HepG2 (cell line): ENCODE data around the gene SKIC2. TPM values are rescaled to one million over a fixed set of nuclear protein-coding genes. Genes with fewer than 3 reads are reported as not detected.

Experiments
- CEBPG ChIP-seq: IDR thresholded peaks from 2 replicates; pipeline ENCODE4 v1.6.1; 2016
- EP300 ChIP-seq, 3 experiments: sonication (generic) in 1 of 3; formaldehyde crosslinking in 1 of 3; IDR thresholded peaks; 2 replicates each; pipeline versions ENCODE4 v1.5.1 to v1.6.1; 2011 to 2020; ENCODE audit warnings: low read depth in 2 of 3, low read length in 2 of 3, borderline replicate concordance in 1 of 3, improper control_type of control experiment in 1 of 3, mild to moderate bottlenecking in 1 of 3, missing genetic modification reagents in 1 of 3, moderate library complexity in 1 of 3
- FOXP1 ChIP-seq, 2 experiments: fragments of 450-650 bp in 1 of 2; IDR thresholded peaks; 2 replicates each; pipeline ENCODE4 v1.6.1; 2017 to 2018; ENCODE audit warnings: antibody characterized with exemption in 1 of 2
- GATAD2A ChIP-seq: IDR thresholded peaks from 2 replicates; pipeline ENCODE4 v1.6.1; 2016
- HINFP ChIP-seq: sonication (generic); formaldehyde crosslinking; IDR thresholded peaks from 2 replicates; pipeline ENCODE4 v1.4.0; 2020; ENCODE audit warnings: low read depth, mild to moderate bottlenecking, missing genetic modification reagents
- HOXA5 ChIP-seq: sonication (generic); formaldehyde crosslinking; IDR thresholded peaks from 2 replicates; pipeline ENCODE4 v1.4.0; 2020; ENCODE audit warnings: missing genetic modification reagents
- PRDM10 ChIP-seq: sonication (generic); formaldehyde crosslinking; IDR thresholded peaks from 2 replicates; pipeline ENCODE4 v1.4.0; 2020; ENCODE audit warnings: low read depth, missing genetic modification reagents
- SAP130 ChIP-seq: IDR thresholded peaks from 2 replicates; pipeline ENCODE4 v1.6.1; 2016; ENCODE audit warnings: low read depth
- SOX13 ChIP-seq, 3 experiments: fragments of 450-650 bp in 1 of 3; sonication (generic) in 1 of 3; formaldehyde crosslinking in 1 of 3; IDR thresholded peaks in 2 of 3; conservative IDR thresholded peaks in 1 of 3; 2 replicates each; pipeline versions ENCODE4 v1.5.0 to v1.6.1; 2016 to 2020; ENCODE audit warnings: antibody characterized with exemption in 1 of 3, mild to moderate bottlenecking in 1 of 3, missing compliant biosample characterization in 1 of 3, missing genetic modification reagents in 1 of 3, moderate library complexity in 1 of 3
- TFE3 ChIP-seq: IDR thresholded peaks from 2 replicates; pipeline ENCODE4 v1.6.1; 2016
- ZNF225 ChIP-seq: sonication (generic); formaldehyde crosslinking; IDR thresholded peaks from 2 replicates; pipeline ENCODE4 v1.4.0; 2020; ENCODE audit warnings: mild to moderate bottlenecking, missing genetic modification reagents
- ZNF281 ChIP-seq: sonication (generic); formaldehyde crosslinking; IDR thresholded peaks from 2 replicates; pipeline ENCODE4 v1.4.0; 2020; ENCODE audit warnings: missing genetic modification reagents, borderline replicate concordance
- ZNF512B ChIP-seq: sonication (generic); formaldehyde crosslinking; IDR thresholded peaks from 2 replicates; pipeline ENCODE4 v1.5.1; 2020; ENCODE audit warnings: missing genetic modification reagents, mild to moderate bottlenecking, borderline replicate concordance
- ZNF761 ChIP-seq: sonication (generic); formaldehyde crosslinking; conservative IDR thresholded peaks from 2 replicates; pipeline ENCODE4 v1.4.0; 2020; ENCODE audit warnings: mild to moderate bottlenecking, missing genetic modification reagents
- polyA plus RNA-seq, 8 experiments: library from polyadenylated mRNA; depleted of rRNA in 3 of 8; stranded (reverse) in 7 of 8; unstranded in 1 of 8; fragments of >200 nt; fragmentation: Illumina TruSeq in 4 of 8; extraction: Trizol in 4 of 8; gene quantifications; 2 replicates each; pipeline versions ENCODE4 v1.2.1 to v1.2.3, GENCODE V29; 2011 to 2016; ENCODE audit warnings: low read depth in 4 of 8, missing spikeins in 1 of 8, mixed read lengths in 1 of 8; ENCODE audit not compliant: insufficient read depth in 1 of 8
- total RNA-seq, 5 experiments: library from RNA; depleted of rRNA; stranded (reverse); fragments of >200 nt; fragmentation: Illumina TruSeq; extraction: Trizol; gene quantifications; 2 replicates each; pipeline ENCODE4 v1.2.3, GENCODE V29; 2016; ENCODE audit warnings: low read depth in 1 of 5

SKIC2 gene
- total and polyA plus RNA-seq, 2 of the 13 experiments (the other 11 are each of a cell fraction or from before 2014, with no cell fraction given): 67.1 to 68.4 TPM

- TF ChIP-seq HINFP: no peak
- TF ChIP-seq GATAD2A (CRISPR knock-in tag): peak; percentile 72
- TF ChIP-seq PRDM10: peak; percentile 34; the same call in 1 of the 2 replicates
- peak; percentile 50; the same call in 1 of the 2 replicates for TF ChIP-seq CEBPG (CRISPR knock-in tag)
- peak in 1 of 2 experiments; percentile 36; a peak in 1 of 4 replicates for TF ChIP-seq EP300 (IDR thresholded peaks at IDR 0.05; ENCODE audit: low read depth in 2 of 2, low read length in 2 of 2)
- no peak for TF ChIP-seq EP300 (CRISPR knock-in tag; IDR thresholded peaks at IDR 0.05; ENCODE audit: borderline replicate concordance)
- no peak for TF ChIP-seq HOXA5
- TF ChIP-seq SAP130: no peak
- TF ChIP-seq ZNF281: peak; percentile 87
- no peak for TF ChIP-seq SOX13 (IDR thresholded peaks at IDR 0.05)
- TF ChIP-seq SOX13 (CRISPR knock-in tag; conservative IDR thresholded peaks at IDR 0.05 in 1 of 2, IDR thresholded peaks at IDR 0.05 in 1 of 2): peak in 1 of 2 experiments; percentile 67; a peak in 2 of 4 replicates
- TF ChIP-seq FOXP1 (IDR thresholded peaks at IDR 0.05): no peak
- peak; percentile 14; the same call in 1 of the 2 replicates for TF ChIP-seq FOXP1 (CRISPR knock-in tag; IDR thresholded peaks at IDR 0.05)
- no peak for TF ChIP-seq ZNF225 (CRISPR knock-in tag)
- TF ChIP-seq TFE3 (CRISPR knock-in tag): no peak
- TF ChIP-seq ZNF761 (CRISPR knock-in tag): no peak
- TF ChIP-seq ZNF512B (CRISPR knock-in tag): no peak
Observed at GRCh38 chr6:31920811-31921210, 38.2 kb upstream of the SKIC2 start (continued).
